CD8-positive, alpha-beta memory T cell (primary cell): ENCODE results near the gene SPINK1. TPM values are rescaled to one million over a fixed set of nuclear protein-coding genes. Genes with fewer than 3 reads are reported as not detected.

Experiments
- CTCF ChIA-PET: fragments of 350-600 bp; sonication (Branson Sonifier 250); formaldehyde crosslinking; loops from one replicate; lab custom pipeline; 2021; ENCODE audit warnings: antibody characterized with exemption; lab: Charles Lee
- POLR2A ChIA-PET: fragments of 350-600 bp; sonication (Branson Sonifier 250); formaldehyde crosslinking; loops from one replicate; lab custom pipeline; 2021; ENCODE audit warnings: antibody characterized with exemption; lab: Charles Lee
- DNase-seq, 5 donors: peaks; one replicate each; pipeline versions ENCODE4 v3.0.0 to v3.0.0-alpha.2; 2020 to 2022; ENCODE audit warnings: mixed read lengths in 1 of 5
- H3K27ac ChIP-seq: one replicate; pipeline ENCODE4 v1.7.0; 2013; ENCODE audit warnings: low read depth, mild to moderate bottlenecking, low read length, moderate library complexity
- H3K27me3 ChIP-seq: 2 replicates; pipeline ENCODE4 v1.7.0; 2013; ENCODE audit warnings: low read length, mild to moderate bottlenecking; ENCODE audit not compliant: insufficient read depth, poor library complexity, severe bottlenecking
- H3K36me3 ChIP-seq: 2 replicates; pipeline ENCODE4 v1.7.0; 2013; ENCODE audit warnings: mild to moderate bottlenecking, low read length, moderate library complexity; ENCODE audit not compliant: insufficient read depth
- H3K4me1 ChIP-seq: 2 replicates; pipeline ENCODE4 v1.7.0; 2013; ENCODE audit warnings: mild to moderate bottlenecking, low read length, moderate library complexity; ENCODE audit not compliant: insufficient read depth
- H3K4me3 ChIP-seq: 2 replicates; pipeline ENCODE4 v1.7.0; 2013; ENCODE audit warnings: mild to moderate bottlenecking, low read length
- H3K9me3 ChIP-seq: 2 replicates; pipeline ENCODE4 v1.7.0; 2013; ENCODE audit warnings: mild to moderate bottlenecking, low read length
- H3K27ac Mint-ChIP-seq, 8 donors: one replicate each; pipeline ENCODE4 v1.8.0; 2020 to 2021; ENCODE audit warnings: mixed read lengths in 8 of 8, mild to moderate bottlenecking in 6 of 8, inconsistent platforms in 3 of 8, moderate library complexity in 3 of 8
- H3K27me3 Mint-ChIP-seq, 2 donors: one replicate each; pipeline ENCODE4 v1.8.0; 2020 to 2021; ENCODE audit warnings: mixed read lengths in 2 of 2, mild to moderate bottlenecking in 1 of 2, moderate library complexity in 1 of 2
- H3K36me3 Mint-ChIP-seq, 3 donors: one replicate each; pipeline ENCODE4 v1.8.0; 2020 to 2021; ENCODE audit warnings: mixed read lengths in 3 of 3, inconsistent platforms in 1 of 3, mild to moderate bottlenecking in 1 of 3
- H3K4me1 Mint-ChIP-seq, 3 donors: one replicate each; pipeline ENCODE4 v1.8.0; 2020 to 2021; ENCODE audit warnings: mixed read lengths in 3 of 3, inconsistent platforms in 1 of 3, mild to moderate bottlenecking in 1 of 3
- H3K4me3 Mint-ChIP-seq, 7 donors: one replicate each; pipeline ENCODE4 v1.8.0; 2020 to 2021; ENCODE audit warnings: mixed read lengths in 7 of 7, mild to moderate bottlenecking in 6 of 7, moderate library complexity in 4 of 7, inconsistent platforms in 2 of 7
- H3K9me3 Mint-ChIP-seq, 5 donors: one replicate each; pipeline ENCODE4 v1.8.0; 2020 to 2022; ENCODE audit warnings: mixed read lengths in 5 of 5, mild to moderate bottlenecking in 3 of 5, moderate library complexity in 2 of 5, inconsistent platforms in 1 of 5
- polyA plus RNA-seq: library from polyadenylated mRNA; unstranded; fragments of 300-500 nt; fragmentation: Illumina TruSeq; gene quantifications from one replicate; pipeline ENCODE4 v1.2.3, GENCODE V29; 2021
- total RNA-seq, 2 experiments: library from RNA; stranded (reverse); gene quantifications; one replicate each; pipeline ENCODE4 v1.2.3, GENCODE V29; 2021

The SPINK1 gene
- total and polyA plus RNA-seq, 3 experiments from 2014 or later, result not detected

DNA sequence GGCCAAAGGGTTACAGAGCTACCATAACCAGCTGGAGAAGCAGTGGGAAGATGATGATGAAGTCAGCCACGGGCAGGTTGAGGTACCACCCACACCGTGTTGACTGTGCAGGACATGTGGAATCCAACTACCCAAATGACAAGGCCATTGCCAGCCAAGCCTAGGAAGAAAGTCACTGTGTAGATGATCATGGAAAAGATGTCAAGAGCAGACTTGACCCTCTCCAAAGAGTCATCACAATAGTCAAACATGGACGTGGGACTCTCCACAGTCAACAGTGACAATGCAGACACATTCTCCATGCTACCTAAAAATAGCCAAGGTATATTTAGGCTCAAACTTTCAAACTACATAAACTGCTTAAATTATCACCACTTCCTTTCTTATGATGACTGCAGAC is 20.9 kb upstream of the SPINK1 start:
- Histone ChIP-seq H3K9me3 (no peaks in the 10 kb centered on the region), H3K27me3 (no peaks in the 10 kb centered on the region), H3K4me3 (no peak overlapping the region), H3K4me1 (no peaks in the 10 kb centered on the region), H3K36me3 (no peaks in the 10 kb centered on the region), H3K27ac (no peak overlapping the region)
- CTCF ChIA-PET, result interaction anchor here (1.0 kb wide), 1 partner anchor 8 kb away, joined by 3 read pairs; no protein-coding TSS in a partner anchor
- DNase-seq, result no peak
- Mint-ChIP-seq H3K27ac (no peak overlapping the region), H3K27me3 (peaks cover 3 to 23% of the 10 kb centered on the region in 2 donors), H3K9me3 (no peaks in the 10 kb centered on the region), H3K36me3 (no peaks in the 10 kb centered on the region), H3K4me3 (no peak overlapping the region), H3K4me1 (peaks cover 0 to 1% (median 0%) of the 10 kb centered on the region in 3 donors)
- POLR2A ChIA-PET, result no interaction called here

DNA sequence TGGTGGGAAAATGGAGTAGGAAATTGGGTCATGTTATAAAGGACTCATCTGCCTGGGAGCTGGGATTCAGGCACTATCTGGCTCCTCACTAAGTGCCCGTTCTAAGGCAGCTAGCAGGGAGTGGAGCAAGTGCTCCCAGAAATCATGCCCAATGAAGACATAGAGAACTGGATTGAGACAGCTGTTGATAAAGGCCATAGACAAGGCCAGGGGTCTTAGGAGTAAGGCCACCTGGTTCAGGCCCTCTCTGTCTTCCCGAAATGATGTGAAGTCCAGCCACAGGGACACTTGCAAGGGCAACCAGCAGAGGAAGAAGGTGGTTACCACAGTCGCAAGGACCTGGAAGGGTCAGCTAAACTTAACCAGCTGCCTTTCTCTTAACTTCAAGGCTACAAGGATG is 20.1 kb upstream of the SPINK1 start:
- H3K36me3 Mint-ChIP-seq, result no peaks in the 10 kb centered on the region
- DNase-seq, result no peak
- peaks cover 3 to 23% of the 10 kb centered on the region in 2 donors for H3K27me3 Mint-ChIP-seq
- no peak overlapping the region for H3K27ac Mint-ChIP-seq
- POLR2A ChIA-PET, result no interaction called here
- H3K4me3 ChIP-seq, result no peak overlapping the region
- no peak overlapping the region for H3K27ac ChIP-seq
- no peaks in the 10 kb centered on the region for H3K9me3 ChIP-seq
- no peak overlapping the region for H3K4me3 Mint-ChIP-seq
- H3K36me3 ChIP-seq, result no peaks in the 10 kb centered on the region
- no peaks in the 10 kb centered on the region for H3K4me1 Mint-ChIP-seq
- no peaks in the 10 kb centered on the region for H3K4me1 ChIP-seq
- no peaks in the 10 kb centered on the region for H3K27me3 ChIP-seq
- no peaks in the 10 kb centered on the region for H3K9me3 Mint-ChIP-seq
- CTCF ChIA-PET, result interaction anchor here (1.0 kb wide), 1 partner anchor 9 kb away, joined by 3 read pairs; no protein-coding TSS in a partner anchor

DNA sequence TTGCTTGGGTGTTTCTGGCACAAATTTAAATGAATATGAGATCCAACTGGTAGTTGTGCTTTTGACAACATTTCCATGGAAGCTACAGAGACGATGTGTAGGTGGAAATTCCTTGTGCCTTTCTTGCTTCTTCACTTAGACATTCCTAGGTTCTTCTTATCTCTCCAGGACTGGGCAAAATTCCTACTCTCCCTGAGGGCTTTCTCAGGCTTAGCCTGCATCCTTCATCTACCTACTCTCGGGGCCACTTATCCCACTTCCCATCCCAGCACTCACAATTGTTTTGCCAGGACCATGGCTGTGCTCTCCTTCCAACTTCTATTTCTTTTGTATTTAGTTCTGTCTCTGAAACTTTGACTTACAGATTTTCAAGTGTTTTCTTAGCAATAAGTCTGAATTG is 17.8 kb upstream of the SPINK1 start:
- H3K4me1 ChIP-seq, result no peaks in the 10 kb centered on the region
- no peaks in the 10 kb centered on the region for H3K27me3 ChIP-seq
- no peaks in the 10 kb centered on the region for H3K36me3 ChIP-seq
- Mint-ChIP-seq H3K36me3 (no peaks in the 10 kb centered on the region), H3K4me3 (no peak overlapping the region), H3K9me3 (no peaks in the 10 kb centered on the region), H3K4me1 (no peaks in the 10 kb centered on the region), H3K27ac (no peak overlapping the region), H3K27me3 (peaks cover 3 to 14% of the 10 kb centered on the region in 2 donors)
- CTCF ChIA-PET, result no interaction called here
- no peaks in the 10 kb centered on the region for H3K9me3 ChIP-seq
- no peak overlapping the region for H3K27ac ChIP-seq
- no peak overlapping the region for H3K4me3 ChIP-seq
- POLR2A ChIA-PET, result no interaction called here
- DNase-seq, result no peak

DNA sequence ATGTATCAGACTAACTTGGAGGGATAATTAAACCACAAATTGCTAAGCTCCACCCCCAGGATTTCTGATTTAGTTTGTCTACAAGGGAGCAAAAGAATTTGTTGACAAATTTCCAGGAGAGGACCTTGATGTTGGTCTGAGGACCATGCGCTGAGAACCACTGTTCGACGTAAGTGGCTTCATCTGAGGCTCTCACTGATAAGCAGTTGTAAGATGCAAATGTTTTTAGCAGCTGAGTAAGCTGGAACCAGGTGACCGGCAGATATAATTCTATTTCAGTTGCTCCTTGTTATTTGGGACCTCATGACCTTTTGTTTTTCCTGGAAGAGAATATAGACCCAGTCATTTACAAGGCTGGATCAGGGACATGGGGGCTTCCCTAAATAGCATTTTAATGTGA is 14.1 kb upstream of the SPINK1 start:
- H3K9me3 ChIP-seq, result no peaks in the 10 kb centered on the region
- no peaks in the 10 kb centered on the region for H3K36me3 ChIP-seq
- no peak overlapping the region for H3K27ac Mint-ChIP-seq
- CTCF ChIA-PET, result no interaction called here
- H3K27ac ChIP-seq, result no peak overlapping the region
- no peaks in the 10 kb centered on the region for H3K4me1 Mint-ChIP-seq
- DNase-seq, result no peak
- H3K4me3 ChIP-seq, result no peak overlapping the region
- no peaks in the 10 kb centered on the region for H3K4me1 ChIP-seq
- POLR2A ChIA-PET, result no interaction called here
- H3K9me3 Mint-ChIP-seq, result no peaks in the 10 kb centered on the region
- H3K27me3 ChIP-seq, result no peaks in the 10 kb centered on the region
- H3K27me3 Mint-ChIP-seq, result peaks cover 8 to 16% of the 10 kb centered on the region in 2 donors
- no peak overlapping the region for H3K4me3 Mint-ChIP-seq
- H3K36me3 Mint-ChIP-seq, result no peaks in the 10 kb centered on the region

DNA sequence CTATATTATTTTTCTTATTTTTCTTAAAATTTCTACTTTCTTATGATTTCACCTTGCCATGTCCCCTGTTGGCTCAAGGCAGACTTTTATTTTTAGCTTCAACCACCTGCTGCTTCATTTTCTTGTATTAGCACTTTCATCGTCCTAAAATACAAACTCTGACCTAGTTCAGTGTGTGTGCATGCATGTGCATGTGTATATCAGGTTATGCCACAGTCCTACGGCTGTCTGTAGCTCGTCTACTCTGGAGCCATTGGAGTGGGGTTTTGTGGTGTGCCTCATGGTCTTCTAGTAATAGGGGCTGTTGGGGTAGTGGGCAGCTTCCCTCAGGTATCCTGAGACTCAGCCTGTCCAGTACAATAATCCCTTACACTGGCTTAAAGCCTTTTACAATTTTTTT is 13.4 kb upstream of the SPINK1 start:
- no peaks in the 10 kb centered on the region for H3K36me3 ChIP-seq
- POLR2A ChIA-PET, result no interaction called here
- H3K9me3 Mint-ChIP-seq, result no peaks in the 10 kb centered on the region
- H3K27me3 ChIP-seq, result no peaks in the 10 kb centered on the region
- no peaks in the 10 kb centered on the region for H3K4me1 Mint-ChIP-seq
- DNase-seq, result no peak
- peaks cover 8 to 16% of the 10 kb centered on the region in 2 donors for H3K27me3 Mint-ChIP-seq
- H3K27ac Mint-ChIP-seq, result no peak overlapping the region
- H3K4me3 ChIP-seq, result no peak overlapping the region
- H3K36me3 Mint-ChIP-seq, result no peaks in the 10 kb centered on the region
- no peak overlapping the region for H3K4me3 Mint-ChIP-seq
- H3K9me3 ChIP-seq, result no peaks in the 10 kb centered on the region
- no peaks in the 10 kb centered on the region for H3K4me1 ChIP-seq
- CTCF ChIA-PET, result interaction anchor here (1.8 kb wide), 1 partner anchor 13 kb away, joined by 5 read pairs; no protein-coding TSS in a partner anchor
- H3K27ac ChIP-seq, result no peak overlapping the region

DNA sequence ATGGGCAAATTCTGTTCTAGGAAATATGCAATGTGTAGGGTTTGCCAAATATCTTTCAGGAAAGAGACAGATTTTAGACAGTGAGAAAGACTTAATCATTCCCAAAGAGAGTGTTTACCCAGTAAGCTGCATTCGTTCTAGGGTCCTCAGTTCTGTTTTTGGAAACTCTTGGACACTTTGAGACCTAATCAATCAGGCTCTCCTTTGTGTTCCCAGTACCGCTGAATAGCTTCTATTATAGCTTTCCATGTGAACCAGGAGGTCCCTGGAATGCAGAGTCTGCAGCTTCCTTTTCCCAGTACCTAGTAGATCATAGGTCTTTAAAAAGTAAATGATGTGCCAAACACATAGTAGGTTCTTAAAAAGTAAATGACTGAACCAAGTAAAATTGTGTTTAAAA is 11.4 kb upstream of the SPINK1 start:
- no peak for DNase-seq
- H3K27ac Mint-ChIP-seq, result no peak overlapping the region
- CTCF ChIA-PET, result no interaction called here

DNA sequence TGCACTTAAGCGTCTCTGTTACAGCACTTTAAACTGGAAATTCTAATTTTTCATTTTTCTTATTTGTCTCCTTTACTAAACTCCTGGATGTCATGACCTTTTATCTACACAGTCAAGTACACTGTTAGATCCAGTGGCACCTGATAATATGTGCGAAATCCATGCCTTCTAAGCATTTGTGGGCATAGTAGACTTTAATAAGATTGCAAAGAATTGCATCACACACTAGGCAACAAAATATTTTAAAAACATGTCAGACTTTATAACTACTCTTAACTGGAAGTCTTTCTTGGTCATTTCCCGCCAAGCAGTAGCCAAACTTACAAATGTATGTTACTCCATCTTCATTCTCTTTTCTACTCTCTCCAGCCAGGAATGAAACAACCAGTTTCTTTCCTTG is 5.0 kb upstream of the SPINK1 start:
- no peaks in the 10 kb centered on the region for H3K9me3 Mint-ChIP-seq
- no peak for DNase-seq
- ChIA-PET POLR2A (no interaction called here), CTCF (no interaction called here)
- H3K36me3 Mint-ChIP-seq, result no peaks in the 10 kb centered on the region
- H3K4me3 Mint-ChIP-seq, result no peak overlapping the region
- Histone ChIP-seq H3K36me3 (no peaks in the 10 kb centered on the region), H3K27ac (no peak overlapping the region), H3K4me1 (no peaks in the 10 kb centered on the region), H3K9me3 (no peaks in the 10 kb centered on the region), H3K4me3 (no peak overlapping the region), H3K27me3 (no peaks in the 10 kb centered on the region)
- H3K27me3 Mint-ChIP-seq, result peaks cover 0 to 3% of the 10 kb centered on the region in 2 donors
- H3K4me1 Mint-ChIP-seq, result no peaks in the 10 kb centered on the region
- no peak overlapping the region for H3K27ac Mint-ChIP-seq

More for the DNA sequence above, 11.4 kb upstream of the SPINK1 start:
- H3K4me1 ChIP-seq, result no peaks in the 10 kb centered on the region
- no peaks in the 10 kb centered on the region for H3K9me3 Mint-ChIP-seq
- H3K4me3 ChIP-seq, result no peak overlapping the region
- H3K9me3 ChIP-seq, result no peaks in the 10 kb centered on the region
- no peaks in the 10 kb centered on the region for H3K36me3 Mint-ChIP-seq
- POLR2A ChIA-PET, result interaction anchor here (0.6 kb wide), 1 partner anchor 38 kb away, joined by 3 read pairs; no protein-coding TSS in a partner anchor
- no peaks in the 10 kb centered on the region for H3K4me1 Mint-ChIP-seq
- no peaks in the 10 kb centered on the region for H3K36me3 ChIP-seq
- no peak overlapping the region for H3K27ac ChIP-seq
- H3K27me3 ChIP-seq, result no peaks in the 10 kb centered on the region
- H3K4me3 Mint-ChIP-seq, result no peak overlapping the region
- peaks cover 5 to 14% of the 10 kb centered on the region in 2 donors for H3K27me3 Mint-ChIP-seq

DNA sequence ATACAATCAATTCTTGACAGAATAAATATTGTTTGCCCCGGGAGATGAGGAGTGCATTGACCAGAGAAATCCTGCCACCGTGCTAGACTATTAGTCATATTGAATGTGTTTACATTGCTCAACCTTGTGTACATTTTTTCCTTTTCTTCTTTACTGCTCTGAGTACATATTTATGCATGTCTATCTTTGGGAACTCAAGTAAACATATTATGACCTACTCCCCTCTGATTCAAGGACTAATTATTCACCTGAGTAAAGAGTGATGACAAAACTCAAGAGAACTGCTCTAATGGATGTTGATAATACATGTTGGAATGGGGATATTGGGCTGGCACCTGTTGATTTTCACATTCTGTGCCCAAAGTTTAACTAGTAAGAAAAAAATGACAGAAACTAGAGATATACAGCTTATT is 3.9 kb upstream of the SPINK1 start:
- ChIA-PET CTCF (no interaction called here), POLR2A (no interaction called here)
- Histone ChIP-seq H3K4me1 (no peaks in the 10 kb centered on the region), H3K27ac (no peak overlapping the region), H3K36me3 (no peaks in the 10 kb centered on the region), H3K9me3 (no peaks in the 10 kb centered on the region), H3K27me3 (no peaks in the 10 kb centered on the region), H3K4me3 (no peak overlapping the region)
- Mint-ChIP-seq H3K4me1 (no peaks in the 10 kb centered on the region), H3K9me3 (no peaks in the 10 kb centered on the region), H3K27ac (no peak overlapping the region), H3K4me3 (no peak overlapping the region), H3K27me3 (peaks cover 0 to 3% of the 10 kb centered on the region in 2 donors), H3K36me3 (no peaks in the 10 kb centered on the region)
- no peak for DNase-seq
